Uterus (tissue), 2 donors: ENCODE measurements around the gene GLB1L3.

Experiments
- POLR2A ChIP-seq, 2 donors: fragments of 450-650 bp; IDR thresholded peaks; one replicate each; pipeline ENCODE4 v1.6.1; 2016; ENCODE audit warnings: antibody characterized with exemption in 2 of 2, mild to moderate bottlenecking in 1 of 2, moderate library complexity in 1 of 2
- TF ChIP-seq, protein P1 (sequence below), 4 experiments: fragments of 200-600 bp in 2 of 4; fragments of 450-650 bp in 2 of 4; sonication (generic) in 2 of 4; IDR thresholded peaks; one replicate each; pipeline ENCODE4 v1.5.1; 2016 to 2019; ENCODE audit warnings: antibody characterized with exemption in 4 of 4, mild to moderate bottlenecking in 2 of 4, moderate library complexity in 1 of 4

DNA sequence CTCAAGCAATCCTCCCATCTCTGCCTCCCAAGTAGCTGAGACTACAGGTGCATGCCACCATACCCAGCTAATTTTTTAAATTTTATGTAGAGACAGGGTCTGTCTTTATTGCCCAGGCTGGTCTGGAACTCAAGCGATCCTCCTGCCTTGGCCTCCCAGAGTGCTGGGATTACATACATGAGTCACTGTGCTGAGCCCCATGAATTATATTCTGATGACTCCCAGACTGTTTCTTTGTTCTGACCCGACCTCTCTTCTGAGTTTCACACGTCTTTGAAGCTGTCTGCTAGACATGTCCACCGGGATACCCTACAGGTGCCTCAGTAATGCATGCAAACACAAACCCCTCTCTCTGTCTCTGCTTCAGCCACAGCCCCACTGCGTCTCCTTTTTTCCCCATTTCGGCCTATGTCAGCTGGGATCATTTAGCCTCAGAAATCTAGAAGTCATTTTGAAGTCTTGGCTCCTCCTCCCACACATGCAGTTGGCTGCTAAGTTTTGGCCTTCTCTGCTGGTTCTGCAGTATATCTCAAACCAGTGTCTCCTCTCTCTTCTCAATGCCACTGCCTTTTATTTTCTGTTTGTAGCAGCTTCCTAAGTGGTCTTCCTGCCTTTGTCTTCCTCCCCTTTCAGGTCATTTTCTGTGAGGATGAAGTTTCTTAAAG lies 46.9 kb upstream of the GLB1L3 start:
- no peak for TF ChIP-seq POLR2A (IDR thresholded peaks at IDR 0.05)
- TF ChIP-seq, protein P1, sequence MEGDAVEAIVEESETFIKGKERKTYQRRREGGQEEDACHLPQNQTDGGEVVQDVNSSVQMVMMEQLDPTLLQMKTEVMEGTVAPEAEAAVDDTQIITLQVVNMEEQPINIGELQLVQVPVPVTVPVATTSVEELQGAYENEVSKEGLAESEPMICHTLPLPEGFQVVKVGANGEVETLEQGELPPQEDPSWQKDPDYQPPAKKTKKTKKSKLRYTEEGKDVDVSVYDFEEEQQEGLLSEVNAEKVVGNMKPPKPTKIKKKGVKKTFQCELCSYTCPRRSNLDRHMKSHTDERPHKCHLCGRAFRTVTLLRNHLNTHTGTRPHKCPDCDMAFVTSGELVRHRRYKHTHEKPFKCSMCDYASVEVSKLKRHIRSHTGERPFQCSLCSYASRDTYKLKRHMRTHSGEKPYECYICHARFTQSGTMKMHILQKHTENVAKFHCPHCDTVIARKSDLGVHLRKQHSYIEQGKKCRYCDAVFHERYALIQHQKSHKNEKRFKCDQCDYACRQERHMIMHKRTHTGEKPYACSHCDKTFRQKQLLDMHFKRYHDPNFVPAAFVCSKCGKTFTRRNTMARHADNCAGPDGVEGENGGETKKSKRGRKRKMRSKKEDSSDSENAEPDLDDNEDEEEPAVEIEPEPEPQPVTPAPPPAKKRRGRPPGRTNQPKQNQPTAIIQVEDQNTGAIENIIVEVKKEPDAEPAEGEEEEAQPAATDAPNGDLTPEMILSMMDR (IDR thresholded peaks at IDR 0.05), result no peak
